Psoas muscle (tissue), 8 donors: ENCODE measurements around the gene GP2. TPM values are rescaled to one million over a fixed set of nuclear protein-coding genes. Genes with fewer than 3 reads are reported as not detected.

Experiments used
- ATAC-seq, 4 donors: fragments of 200-7000 bp; cut with Tn5 transposase; one replicate each; pipeline ENCODE4 v1.9.1; 2020; ENCODE audit warnings: moderate library complexity in 3 of 4, mild to moderate bottlenecking in 2 of 4
- DNase-seq, 2 donors: peaks; one replicate each; pipeline ENCODE4 v3.0.0-alpha.2; 2020
- H3K27ac ChIP-seq: fragments of 200-600 bp; one replicate; pipeline ENCODE4 v1.8.0; 2022
- H3K27me3 ChIP-seq, 3 donors: fragments of 200-600 bp in 1 of 3; one replicate each; pipeline versions ENCODE4 v1.6.1 to v1.8.0; 2013 to 2022; ENCODE audit warnings: low read length in 2 of 3, mild to moderate bottlenecking in 2 of 3, moderate library complexity in 1 of 3; ENCODE audit not compliant: insufficient read depth in 3 of 3
- H3K36me3 ChIP-seq, 2 donors: fragments of 200-600 bp in 1 of 2; one replicate each; pipeline versions ENCODE4 v1.6.1 to v1.8.0; 2013 to 2022; ENCODE audit warnings: low read depth in 1 of 2, mild to moderate bottlenecking in 1 of 2, moderate library complexity in 1 of 2; ENCODE audit not compliant: insufficient read depth in 1 of 2
- H3K4me1 ChIP-seq: fragments of 200-600 bp; one replicate; pipeline ENCODE4 v1.8.0; 2022
- H3K4me3 ChIP-seq: fragments of 200-600 bp; one replicate; pipeline ENCODE4 v1.8.0; 2022; ENCODE audit warnings: mild to moderate bottlenecking
- H3K9me3 ChIP-seq: fragments of 200-600 bp; one replicate; pipeline ENCODE4 v1.8.0; 2022
- WGBS, 3 donors: extraction: QIAGEN DNeasy Blood & Tissue Kit; methylation state at CpG; one replicate each; pipeline versions ENCODE4 v1.1.6 to v1.1.7; 2013; 5-methylcytosine and 5-hydroxymethylcytosine counted together
- intact Hi-C, 2 donors: fragments of 100-400 bp; cut with DNase I; formaldehyde crosslinking; loops; one replicate each; pipeline versions ENCODE4 v1.11.0 to v1.14.2; 2022
- polyA plus RNA-seq, 3 donors: library from polyadenylated mRNA; stranded (reverse); fragments of 200-250 nt; gene quantifications; one replicate each; pipeline ENCODE4 v1.2.3, GENCODE V29; 2013
- total RNA-seq, 4 donors: library from RNA; stranded (reverse); fragmentation: NEBNext Ultra II Directional in 2 of 4; extraction: Animal tissue kit (Norgen Biotek cat#: 25700) in 2 of 4; gene quantifications; one replicate each; pipeline versions ENCODE4 v1.2.1 to v1.2.4, GENCODE V29; 2021 to 2023
- TF ChIP-seq, protein P1 (sequence below): fragments of 200-600 bp; IDR thresholded peaks from one replicate; pipeline ENCODE4 v1.8.0; 2022; ENCODE audit warnings: antibody characterized with exemption
- donor health status: healthy with polysubstance abuse.
- donor health status: DM: no; HTN: no; CAD: no; lungs with moderate emphysema.
- donor health status: Bipolar disorder and iron deficiency.
- donor health status: healthy.
- donor health status: DM: yes; HTN: yes; CAD: no.
- donor health status: DM: no; HTN: no; CAD: no.
- donor health status: DM: no; HTN: no; CAD: no.
- donor health status: DM: yes; HTN: yes; CAD: no.

The GP2 gene
- total and polyA plus RNA-seq, 7 donors, result 0.34 to 3.1 (median 0.91) TPM; not detected in 3

DNA sequence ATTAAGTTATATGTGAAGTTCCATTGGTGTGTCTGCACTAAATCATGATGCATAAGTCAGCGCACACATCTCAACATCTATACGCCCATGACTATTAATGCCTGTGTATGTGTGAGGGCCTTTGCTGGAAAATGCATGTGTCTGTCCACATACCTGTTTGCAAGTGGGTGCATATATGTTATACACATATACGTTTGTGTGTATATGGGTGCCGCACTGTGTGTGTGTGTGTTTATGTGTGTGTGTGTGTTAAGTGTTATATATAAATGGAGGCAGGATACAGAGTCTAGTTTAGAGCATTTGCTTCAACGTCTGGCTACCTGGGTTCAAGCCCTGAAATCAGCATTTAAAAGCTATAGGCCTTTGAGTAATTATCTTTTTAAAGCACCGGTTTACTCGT lies 19.5 kb downstream of the GP2 start:
- Histone ChIP-seq H3K4me1 (no peaks in the 10 kb centered on the region), H3K27ac (no peak overlapping the region), H3K4me3 (no peak overlapping the region), H3K9me3 (no peaks in the 10 kb centered on the region), H3K36me3 (no peaks in the 10 kb centered on the region), H3K27me3 (peaks cover 0 to 4% (median 0%) of the 10 kb centered on the region in 3 donors)
- intact Hi-C loops, result loop anchor here in 1 of 2 donors (10.0 kb wide), 1 partner anchor 403 kb away; no protein-coding TSS in a partner anchor
- DNase-seq (no peak), ATAC-seq (no peak)
- TF ChIP-seq, protein P1, sequence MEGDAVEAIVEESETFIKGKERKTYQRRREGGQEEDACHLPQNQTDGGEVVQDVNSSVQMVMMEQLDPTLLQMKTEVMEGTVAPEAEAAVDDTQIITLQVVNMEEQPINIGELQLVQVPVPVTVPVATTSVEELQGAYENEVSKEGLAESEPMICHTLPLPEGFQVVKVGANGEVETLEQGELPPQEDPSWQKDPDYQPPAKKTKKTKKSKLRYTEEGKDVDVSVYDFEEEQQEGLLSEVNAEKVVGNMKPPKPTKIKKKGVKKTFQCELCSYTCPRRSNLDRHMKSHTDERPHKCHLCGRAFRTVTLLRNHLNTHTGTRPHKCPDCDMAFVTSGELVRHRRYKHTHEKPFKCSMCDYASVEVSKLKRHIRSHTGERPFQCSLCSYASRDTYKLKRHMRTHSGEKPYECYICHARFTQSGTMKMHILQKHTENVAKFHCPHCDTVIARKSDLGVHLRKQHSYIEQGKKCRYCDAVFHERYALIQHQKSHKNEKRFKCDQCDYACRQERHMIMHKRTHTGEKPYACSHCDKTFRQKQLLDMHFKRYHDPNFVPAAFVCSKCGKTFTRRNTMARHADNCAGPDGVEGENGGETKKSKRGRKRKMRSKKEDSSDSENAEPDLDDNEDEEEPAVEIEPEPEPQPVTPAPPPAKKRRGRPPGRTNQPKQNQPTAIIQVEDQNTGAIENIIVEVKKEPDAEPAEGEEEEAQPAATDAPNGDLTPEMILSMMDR, result no peak
- 83 to 89% (median 87%) methylated on average over 7 of the region's 7 CpGs for WGBS, 3 donors

DNA sequence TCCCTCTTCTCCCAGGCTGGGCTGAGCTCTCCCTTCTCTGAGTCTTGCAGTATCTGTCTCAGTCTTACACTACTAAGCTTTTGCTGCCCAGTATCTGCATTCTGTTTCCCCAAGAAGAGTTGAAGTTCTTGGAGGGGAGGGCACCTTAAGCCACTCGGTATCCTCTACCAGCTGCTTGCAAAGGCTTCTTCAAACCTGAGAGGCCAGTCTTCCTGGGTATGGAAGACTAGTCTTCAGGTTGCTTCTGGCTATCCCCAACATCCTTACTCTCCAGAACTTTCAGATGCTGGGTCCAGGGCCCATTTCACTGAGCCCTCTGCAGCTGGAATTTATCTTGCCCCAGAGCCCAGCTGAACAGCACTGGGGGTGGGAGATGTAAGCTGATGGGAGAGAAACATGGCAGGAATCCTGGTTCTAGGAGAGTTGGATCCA lies 20.1 kb downstream of the GP2 start:
- Histone ChIP-seq H3K36me3 (no peaks in the 10 kb centered on the region), H3K4me3 (no peak overlapping the region), H3K9me3 (no peaks in the 10 kb centered on the region), H3K4me1 (no peaks in the 10 kb centered on the region), H3K27me3 (peaks cover 0 to 4% (median 0%) of the 10 kb centered on the region in 3 donors), H3K27ac (no peak overlapping the region)
- intact Hi-C loops, result loop anchor here in 1 of 2 donors (10.0 kb wide), 1 partner anchor 402 kb away; no protein-coding TSS in a partner anchor
- no peak for ATAC-seq
- no peak for DNase-seq
- 46 to 65% (median 53%) methylated on average over 1 of the region's 1 CpG for WGBS, 3 donors
- TF ChIP-seq, protein P1, result no peak

DNA sequence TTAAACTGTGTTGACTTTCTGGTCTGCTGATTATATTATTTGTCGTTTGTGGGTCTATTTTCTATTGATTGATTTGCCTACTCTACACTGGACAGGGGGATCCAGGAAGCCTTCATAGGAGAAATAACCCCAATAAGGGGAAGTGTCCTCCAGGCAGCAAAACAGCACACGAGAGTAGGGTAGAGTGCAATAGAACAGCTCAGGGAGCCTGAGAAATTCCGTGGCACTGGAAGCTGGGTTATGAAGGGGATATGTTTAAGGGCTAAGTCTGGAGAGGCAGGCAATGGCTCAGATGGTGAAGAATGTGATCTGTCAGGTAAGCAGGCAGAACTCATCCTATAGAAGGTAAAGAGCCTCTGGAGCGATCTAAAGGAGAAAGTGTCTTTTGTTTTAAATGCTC lies 20.9 kb downstream of the GP2 start:
- WGBS, 3 donors, result 55 to 69% (median 62%) methylated on average over 4 of the region's 4 CpGs
- no peak overlapping the region for H3K4me3 ChIP-seq
- ATAC-seq (no peak), DNase-seq (no peak)
- no peaks in the 10 kb centered on the region for H3K36me3 ChIP-seq
- intact Hi-C loops, result loop anchor here in 1 of 2 donors (10.0 kb wide), 1 partner anchor 402 kb away; no protein-coding TSS in a partner anchor
- H3K4me1 ChIP-seq, result no peaks in the 10 kb centered on the region
- H3K27ac ChIP-seq, result no peak overlapping the region
- TF ChIP-seq, protein P1, result no peak
- H3K9me3 ChIP-seq, result no peaks in the 10 kb centered on the region
- H3K27me3 ChIP-seq, result peaks cover 0 to 4% (median 0%) of the 10 kb centered on the region in 3 donors

DNA sequence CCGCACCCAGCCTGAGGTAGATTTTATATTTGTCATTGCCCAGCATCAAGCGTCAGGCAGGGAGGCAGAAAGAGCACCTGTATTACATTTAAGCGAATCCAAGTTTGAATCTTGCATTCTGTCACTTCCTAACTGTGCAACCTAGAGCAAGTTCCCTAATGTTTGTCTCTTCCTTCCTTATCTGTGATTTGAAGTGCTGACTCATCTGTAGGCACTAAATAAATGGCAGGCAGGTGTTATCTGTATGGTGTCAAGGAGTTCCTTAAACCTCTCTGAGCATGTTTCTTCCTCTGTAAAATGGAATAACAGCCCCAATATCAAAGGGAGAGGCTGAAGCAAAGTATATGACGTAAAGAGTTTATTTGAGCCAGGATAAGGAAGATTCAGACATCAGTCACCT lies 24.3 kb downstream of the GP2 start:
- TF ChIP-seq, protein P1, result no peak
- intact Hi-C loops, result loop anchor here in 1 of 2 donors (10.0 kb wide), 1 partner anchor 398 kb away; no protein-coding TSS in a partner anchor
- peaks cover 0 to 4% (median 0%) of the 10 kb centered on the region in 3 donors for H3K27me3 ChIP-seq
- H3K36me3 ChIP-seq, result no peaks in the 10 kb centered on the region
- no peaks in the 10 kb centered on the region for H3K4me1 ChIP-seq
- DNase-seq (no peak), ATAC-seq (no peak)
- 58 to 69% (median 62%) methylated on average over 4 of the region's 4 CpGs for WGBS, 3 donors
- H3K27ac ChIP-seq, result no peak overlapping the region
- H3K4me3 ChIP-seq, result no peak overlapping the region
- no peaks in the 10 kb centered on the region for H3K9me3 ChIP-seq

DNA sequence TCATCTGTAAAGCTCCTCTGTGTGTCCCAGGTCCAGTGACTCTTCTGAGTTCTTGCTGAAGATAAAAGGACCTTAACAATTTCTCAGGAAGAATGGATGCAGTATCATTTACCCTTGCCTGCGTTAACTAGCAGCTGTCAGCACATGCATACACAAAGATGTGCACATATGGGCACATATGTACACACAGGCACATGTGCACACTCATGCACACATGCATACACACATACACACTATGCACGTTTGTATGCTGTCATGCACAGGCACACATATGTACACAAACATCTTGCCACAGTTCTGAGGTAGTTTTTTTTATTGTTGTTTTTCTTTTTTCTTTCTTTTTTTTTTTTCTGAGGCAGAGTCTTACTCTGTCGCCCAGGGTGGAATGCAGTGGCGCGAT lies 24.9 kb downstream of the GP2 start:
- ATAC-seq (no peak), DNase-seq (no peak)
- Histone ChIP-seq H3K27ac (no peak overlapping the region), H3K4me3 (no peak overlapping the region), H3K36me3 (no peaks in the 10 kb centered on the region), H3K9me3 (no peaks in the 10 kb centered on the region), H3K4me1 (no peaks in the 10 kb centered on the region), H3K27me3 (peaks cover 0 to 4% (median 0%) of the 10 kb centered on the region in 3 donors)
- 67 to 69% (median 68%) methylated on average over 5 of the region's 5 CpGs for WGBS, 3 donors
- intact Hi-C loops, result loop anchor here in 1 of 2 donors (10.0 kb wide), 1 partner anchor 398 kb away; no protein-coding TSS in a partner anchor
- TF ChIP-seq, protein P1, result no peak
